VCaP (cell line): ENCODE data around the gene HTR5A.

Experiments used
- H3K27ac ChIP-seq: fragments of 450-650 bp; 2 replicates; pipeline ENCODE4 v1.5.1; 2017
- CTCF ChIP-seq: fragments of 450-650 bp; conservative IDR thresholded peaks from 2 replicates; pipeline ENCODE4 v1.5.1; 2017; ENCODE audit warnings: mild to moderate bottlenecking, moderate library complexity

The HTR5A gene

GRCh38 chr7:155048006-155048405 lies 22.1 kb upstream of the HTR5A start:
- TF ChIP-seq CTCF, result no peak
- H3K27ac ChIP-seq, result no peak overlapping the region

GRCh38 chr7:155051355-155051754 lies 18.8 kb upstream of the HTR5A start:
- H3K27ac ChIP-seq, result no peak overlapping the region
- TF ChIP-seq CTCF, result no peak

GRCh38 chr7:155053002-155053401 lies 17.1 kb upstream of the HTR5A start:
- TF ChIP-seq CTCF, result no peak
- H3K27ac ChIP-seq, result no peak overlapping the region

- no peak for TF ChIP-seq CTCF
These were observed 15.4 kb upstream of the HTR5A start for GRCh38 chr7:155054761-155055160.

GRCh38 chr7:155057076-155057475 lies 13.0 kb upstream of the HTR5A start:
- H3K27ac ChIP-seq, result no peak overlapping the region
- TF ChIP-seq CTCF, result no peak

More at GRCh38 chr7:155054761-155055160, 15.4 kb upstream of the HTR5A start:
- H3K27ac ChIP-seq, result no peak overlapping the region

GRCh38 chr7:155058896-155059295 lies 11.2 kb upstream of the HTR5A start:
- no peak for TF ChIP-seq CTCF
- H3K27ac ChIP-seq, result no peak overlapping the region

- TF ChIP-seq CTCF, result no peak
These were observed 10.4 kb upstream of the HTR5A start for GRCh38 chr7:155059703-155060102.

GRCh38 chr7:155062411-155062810 lies 7.7 kb upstream of the HTR5A start:
- no peak for TF ChIP-seq CTCF
- H3K27ac ChIP-seq, result no peak overlapping the region

More at GRCh38 chr7:155059703-155060102, 10.4 kb upstream of the HTR5A start:
- no peak overlapping the region for H3K27ac ChIP-seq
